PC-3 (cell line): Measurements from ENCODE around the gene PIAS4. TPM values are rescaled to one million over a fixed set of nuclear protein-coding genes. Genes with fewer than 3 reads are reported as not detected.

Experiments
- ATAC-seq: fragments of 200-7000 bp; cut with Tn5 transposase; 2 replicates; pipeline ENCODE4 v1.9.1; 2020; ENCODE audit warnings: mild to moderate bottlenecking, moderate library complexity
- BruUV-seq: library from RNA; stranded (reverse); fragments of 400-500 nt; replicated peaks from 2 replicates; lab custom pipeline; 2021; lab: Mats Ljungman, UMichigan
- CTCF ChIA-PET: fragments of 300-600 bp; sonication (Branson Sonifier 250); formaldehyde crosslinking; loops from one replicate; lab custom pipeline; 2022; ENCODE audit warnings: antibody characterized with exemption; lab: Charles Lee
- POLR2A ChIA-PET: fragments of 300-600 bp; sonication (Branson Sonifier 250); formaldehyde crosslinking; loops from one replicate; lab custom pipeline; 2022; ENCODE audit warnings: antibody characterized with exemption; ENCODE audit not compliant: unreplicated experiment; lab: Charles Lee
- DNase-seq: peaks from one replicate; pipeline ENCODE4 v3.0.0-alpha.2; 2015
- H2AFZ ChIP-seq: fragments of 300-600 bp; sonication (generic); 2 replicates; pipeline ENCODE4 v1.6.0; 2016; ENCODE audit warnings: antibody characterized with exemption, low read length
- H3F3A ChIP-seq: fragments of 300-600 bp; sonication (generic); one replicate; pipeline ENCODE4 v1.6.0; 2017; ENCODE audit warnings: antibody characterized with exemption, low read length, control low read depth, mild to moderate bottlenecking; ENCODE audit not compliant: unreplicated experiment
- H3K27ac ChIP-seq: fragments of 300-600 bp; sonication (generic); 2 replicates; pipeline ENCODE4 v1.5.1; 2016; ENCODE audit warnings: mild to moderate bottlenecking, low read length
- H3K27me3 ChIP-seq: fragments of 300-600 bp; sonication (generic); 2 replicates; pipeline ENCODE4 v1.6.1; 2016; ENCODE audit warnings: low read length, mixed read lengths
- H3K36me3 ChIP-seq: fragments of 300-600 bp; sonication (generic); 2 replicates; pipeline ENCODE4 v1.6.1; 2016; ENCODE audit warnings: low read depth, mixed run types, low read length, mixed read lengths
- H3K4me1 ChIP-seq: fragments of 300-600 bp; sonication (generic); 2 replicates; pipeline ENCODE4 v1.5.1; 2016; ENCODE audit warnings: low read length; ENCODE audit not compliant: insufficient read depth
- H3K4me2 ChIP-seq: fragments of 300-600 bp; sonication (generic); 2 replicates; pipeline ENCODE4 v1.6.0; 2016; ENCODE audit warnings: low read length
- H3K4me3 ChIP-seq: fragments of 300-600 bp; sonication (generic); 2 replicates; pipeline ENCODE4 v1.5.1; 2016; ENCODE audit warnings: mild to moderate bottlenecking, low read length, mixed read lengths
- H3K79me2 ChIP-seq: fragments of 300-600 bp; sonication (generic); 2 replicates; pipeline ENCODE4 v1.6.1; 2017; ENCODE audit warnings: low read length, mixed read lengths
- H3K9ac ChIP-seq: fragments of 300-600 bp; sonication (generic); 2 replicates; pipeline ENCODE4 v1.6.0; 2016; ENCODE audit warnings: mild to moderate bottlenecking, low read length
- H3K9me2 ChIP-seq: fragments of 300-600 bp; sonication (generic); replicated peaks from 2 replicates; pipeline ENCODE4 v1.6.1; 2016; ENCODE audit warnings: mixed run types, low read length, mixed read lengths
- H3K9me3 ChIP-seq: fragments of 300-600 bp; sonication (generic); 2 replicates; pipeline ENCODE4 v1.6.1; 2016; ENCODE audit warnings: low read length, mixed read lengths
- H4K20me1 ChIP-seq: fragments of 300-600 bp; sonication (generic); 2 replicates; pipeline ENCODE4 v1.6.1; 2016; ENCODE audit warnings: low read length, mixed read lengths
- CTCF ChIP-seq: fragments of 300-600 bp; sonication (generic); conservative IDR thresholded peaks from 2 replicates; pipeline ENCODE4 v1.5.1; 2017; ENCODE audit warnings: antibody characterized with exemption, low read depth, mild to moderate bottlenecking, low read length
- EZH2 ChIP-seq: fragments of 300-600 bp; sonication (generic); IDR thresholded peaks from one replicate; pipeline ENCODE4 v1.6.1; 2017; ENCODE audit warnings: antibody characterized with exemption, mild to moderate bottlenecking, low read length; ENCODE audit not compliant: unreplicated experiment
- EZH2phosphoT487 ChIP-seq: fragments of 300-600 bp; sonication (generic); IDR thresholded peaks from 2 replicates; pipeline ENCODE4 v1.6.1; 2018; ENCODE audit warnings: mild to moderate bottlenecking, antibody characterized with exemption, low read length, borderline replicate concordance
- intact Hi-C: fragments of 100-400 bp; cut with micrococcal nuclease; formaldehyde crosslinking; loops from 2 replicates; pipeline ENCODE4 v1.9.0; 2023
- total RNA-seq: library from RNA; depleted of rRNA; stranded (reverse); fragments of >200 nt; gene quantifications from 2 replicates; pipeline ENCODE4 v1.2.3, GENCODE V29; 2014

The PIAS4 gene
- total RNA-seq, 1 experiment from 2014 or later = 21.0 TPM

GRCh38 chr19:4012975-4013634, 5.6 kb downstream of the PIAS4 start:
- Histone ChIP-seq H3K27ac (no peak overlapping the region), H3K9me2 (no peaks in the 10 kb centered on the region), H3K9ac (no peak overlapping the region), H3K4me2 (no peak overlapping the region), H3K4me3 (no peak overlapping the region), H2AFZ (no peak overlapping the region), H3K36me3 (no peaks in the 10 kb centered on the region), H4K20me1 (0 out of 2 replicates have a peak, but pooled peaks cover 4% of the 10 kb centered on the region), H3K4me1 (peaks cover 5% of the 10 kb centered on the region; the same call in 1 of the 2 replicates), H3K79me2 (peaks cover 44% of the 10 kb centered on the region), H3F3A (no peaks in the 10 kb centered on the region), H3K27me3 (no peaks in the 10 kb centered on the region), H3K9me3 (no peaks in the 10 kb centered on the region)
- DNase-seq (no peak), ATAC-seq (no peak)
- intact Hi-C loops = no loop called here
- no TSS peak for BruUV-seq
- TF ChIP-seq EZH2phosphoT487 (no peak), EZH2 (no peak), CTCF (no peak)
- ChIA-PET CTCF (no interaction called here), POLR2A (no interaction called here)

- Histone ChIP-seq H3K9ac (no peak overlapping the region), H3K9me3 (no peaks in the 10 kb centered on the region), H2AFZ (no peak overlapping the region), H4K20me1 (no peaks in the 10 kb centered on the region), H3K27me3 (no peaks in the 10 kb centered on the region), H3K4me2 (no peak overlapping the region), H3F3A (no peaks in the 10 kb centered on the region), H3K79me2 (peaks cover 35% of the 10 kb centered on the region), H3K9me2 (no peaks in the 10 kb centered on the region), H3K27ac (no peak overlapping the region), H3K36me3 (no peaks in the 10 kb centered on the region), H3K4me3 (no peak overlapping the region), H3K4me1 (no peaks in the 10 kb centered on the region; the same call in 1 of the 2 replicates)
- POLR2A ChIA-PET = no interaction called here
- CTCF ChIA-PET = no interaction called here
- intact Hi-C loops = no loop called here
- no TSS peak for BruUV-seq
- no peak for TF ChIP-seq EZH2phosphoT487
- no peak for TF ChIP-seq CTCF
- no peak for TF ChIP-seq EZH2
- DNase-seq (no peak), ATAC-seq (no peak)
These were observed 6.5 kb downstream of the PIAS4 start for GRCh38 chr19:4013886-4014540.
